Measurements from ENCODE around the gene TBC1D20. TPM values are rescaled to one million over a fixed set of nuclear protein-coding genes. Genes with fewer than 3 reads are reported as not detected.

Gene TBC1D20
- total and polyA plus RNA-seq, 2 of the 4 experiments (the other 2 are of a cell fraction): 39.1 to 42.8 TPM

- no peak overlapping the region for H4K91ac ChIP-seq (ENCODE audit: insufficient read depth, low read depth, low read length)
- no peak overlapping the region for H3K23ac ChIP-seq (ENCODE audit: low read depth, low read length)
- no peak overlapping the region for H2BK20ac ChIP-seq (ENCODE audit: low read depth, low read length)
- POLR2A ChIA-PET (ENCODE audit: unreplicated experiment): interaction anchor here (0.6 kb wide), 1 partner anchor 290 kb away, joined by 3 read pairs; no protein-coding TSS in a partner anchor
- H3K9ac ChIP-seq (ENCODE audit: low read depth, low read length): no peak overlapping the region
- no peak overlapping the region for H2BK15ac ChIP-seq (ENCODE audit: low read depth, low read length)
- H3K4me2 ChIP-seq (ENCODE audit: low read depth, low read length): no peak overlapping the region
- H2AFZ ChIP-seq (replicated peaks; ENCODE audit: low read length, poor library complexity): no peak overlapping the region
- WGBS, 2 experiments (ENCODE audit: extremely low coverage in 2 of 2, insufficient read length in 1 of 2): 100% methylated on average over 1 of the region's 6 CpGs; no CpG with 5 or more reads in 1 of the 2 experiments
- peaks cover 0 to 22% of the 10 kb centered on the region in 2 experiments; a peak in 2 of 4 replicates for H3K79me1 ChIP-seq (ENCODE audit: low read depth in 1 of 2, low read length in 2 of 2)
- peaks cover 18% of the 10 kb centered on the region for H3K9me1 ChIP-seq (ENCODE audit: insufficient read depth, low read length)
- peaks cover 9% of the 10 kb centered on the region for H4K20me1 ChIP-seq (ENCODE audit: insufficient read depth, low read length)
- DNase-seq (no peak), ATAC-seq (ENCODE audit: low read depth) (no peak)
- no peak overlapping the region for H3K4ac ChIP-seq (ENCODE audit: low read depth, low read length)
- no peak overlapping the region for H2BK5ac ChIP-seq (ENCODE audit: low read depth, low read length, poor library complexity, severe bottlenecking)
- CTCF ChIA-PET: interaction anchor here (0.6 to 0.8 kb wide), 2 partner anchors 37 to 121 kb away, joined by 3 to 4 read pairs; no protein-coding TSS in a partner anchor
- TF ChIP-seq POLR2A (IDR thresholded peaks at IDR 0.05; ENCODE audit: low read depth, low read length) (no peak), FOS (IDR thresholded peaks at IDR 0.05; ENCODE audit: low read depth, low read length) (no peak), CEBPB (IDR thresholded peaks at IDR 0.05; ENCODE audit: low read depth, low read length) (no peak), BHLHE40 (IDR thresholded peaks at IDR 0.05; ENCODE audit: low read depth, low read length) (no peak), USF2 (IDR thresholded peaks at IDR 0.05; ENCODE audit: low read depth, low read length) (no peak), MAFK (IDR thresholded peaks at IDR 0.05; ENCODE audit: low read depth, low read length) (no peak), RAD21 (IDR thresholded peaks at IDR 0.05; ENCODE audit: low read length) (no peak), NFE2L2 (IDR thresholded peaks at IDR 0.05; ENCODE audit: low read depth, low read length) (no peak), MXI1 (IDR thresholded peaks at IDR 0.05; ENCODE audit: borderline replicate concordance, low read depth, low read length) (no peak), RFX5 (IDR thresholded peaks at IDR 0.05; ENCODE audit: low read depth, low read length) (no peak), CHD1 (IDR thresholded peaks at IDR 0.05; ENCODE audit: low read depth, low read length) (no peak), RCOR1 (IDR thresholded peaks at IDR 0.05; ENCODE audit: insufficient replicate concordance, low read length) (no peak), SMC3 (IDR thresholded peaks at IDR 0.05; ENCODE audit: low read depth, low read length) (no peak), ELK1 (IDR thresholded peaks at IDR 0.05; ENCODE audit: borderline replicate concordance, low read depth, low read length) (no peak)
- H2AK9ac ChIP-seq (replicated peaks; ENCODE audit: low read depth, low read length, poor library complexity): no peak overlapping the region
- no peak overlapping the region for H2AK5ac ChIP-seq (ENCODE audit: low read depth, low read length)
- H4K5ac ChIP-seq (ENCODE audit: low read depth, low read length): no peak overlapping the region
- no peak overlapping the region for H3K56ac ChIP-seq (ENCODE audit: extremely low read depth, insufficient read depth, low read length)
- no peak overlapping the region for H3K18ac ChIP-seq (ENCODE audit: low read depth, low read length)
- no TSS peak for BruUV-seq (replicated peaks)
- intact Hi-C loops (cut with micrococcal nuclease) (no loop called here), dilution Hi-C loops (cut with HindIII; ENCODE audit: low sequenced_read_pairs, unreplicated experiment) (no loop called here), in situ Hi-C loops (cut with MboI; ENCODE audit: low sequenced_read_pairs) (loop anchor here (5.0 kb wide), 1 partner anchor 123 kb away; no protein-coding TSS in a partner anchor)
- no peaks in the 10 kb centered on the region for H3K27me3 ChIP-seq (ENCODE audit: control insufficient read depth, insufficient read depth, low read length)
- H3K4me1 ChIP-seq (ENCODE audit: control insufficient read depth, insufficient read depth, low read length): peaks cover 10% of the 10 kb centered on the region
- no peaks in the 10 kb centered on the region for H3K9me3 ChIP-seq (ENCODE audit: control insufficient read depth, insufficient read depth, low read length)
- no peak overlapping the region for H4K8ac ChIP-seq (ENCODE audit: low read depth in 2 of 2, low read length in 2 of 2)
- H3K14ac ChIP-seq (replicated peaks; ENCODE audit: low read depth, low read length): no peak overlapping the region
- H3K36me3 ChIP-seq (ENCODE audit: control insufficient read depth, insufficient read depth, low read length): peaks cover 11% of the 10 kb centered on the region
- no peak overlapping the region for H2BK120ac ChIP-seq (ENCODE audit: low read depth, low read length)
- no peak overlapping the region for H3K4me3 ChIP-seq (ENCODE audit: insufficient read depth, low read depth, low read length)
- no peak overlapping the region for H3K27ac ChIP-seq (ENCODE audit: insufficient read depth, low read length)
Observed at GRCh38 chr20:475463-476357, 13.4 kb upstream of the TBC1D20 start.

All from IMR-90 (cell line).